ENCODE measurements around the gene SPAG17.

SPAG17 gene

DNA sequence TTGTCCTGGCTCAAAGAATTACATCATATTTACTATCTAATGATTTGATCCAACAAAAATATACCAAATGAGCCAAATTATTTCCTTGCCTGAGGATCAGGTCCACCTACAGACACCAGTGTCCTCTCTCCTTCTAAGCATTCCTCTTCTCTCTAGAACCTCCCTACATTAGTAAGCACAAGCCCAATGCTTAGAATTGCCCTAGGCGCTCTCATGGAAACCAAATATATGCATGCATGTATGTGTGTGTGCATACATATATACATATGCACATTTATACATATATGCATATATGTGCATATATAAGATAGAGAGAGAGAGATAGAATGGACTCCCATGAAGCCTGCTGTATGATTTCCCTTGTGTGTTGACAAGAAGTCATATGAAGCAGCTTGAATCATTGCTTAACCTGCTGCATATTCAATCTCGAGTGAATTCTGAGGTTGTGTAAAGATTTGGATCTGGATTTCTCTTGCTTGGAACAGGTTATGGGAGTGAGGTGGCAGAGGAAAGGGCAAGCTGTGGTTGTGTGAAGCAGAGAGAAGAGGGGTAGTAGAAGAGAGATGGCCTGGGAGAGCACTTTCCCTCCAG lies 66.1 kb downstream of the SPAG17 start:
- DNase-seq (ENCODE audit: low read depth), result no peak

- DNase-seq (ENCODE audit: low read depth), result no peak
These were observed 66.6 kb downstream of the SPAG17 start for GRCh38 chr1:118118469-118118868.

GRCh38 chr1:118117521-118117920 lies 67.5 kb downstream of the SPAG17 start:
- DNase-seq (ENCODE audit: low read depth), result no peak

GRCh38 chr1:118116909-118117308 lies 68.1 kb downstream of the SPAG17 start:
- no peak for DNase-seq (ENCODE audit: low read depth)

- DNase-seq (ENCODE audit: low read depth), result no peak
These were observed 68.6 kb downstream of the SPAG17 start for GRCh38 chr1:118116401-118116800.

- DNase-seq (ENCODE audit: low read depth), result no peak
These were observed 69.3 kb downstream of the SPAG17 start for GRCh38 chr1:118115567-118116295.

GRCh38 chr1:118113261-118113660 lies 71.8 kb downstream of the SPAG17 start:
- DNase-seq (ENCODE audit: low read depth), result no peak

DNA sequence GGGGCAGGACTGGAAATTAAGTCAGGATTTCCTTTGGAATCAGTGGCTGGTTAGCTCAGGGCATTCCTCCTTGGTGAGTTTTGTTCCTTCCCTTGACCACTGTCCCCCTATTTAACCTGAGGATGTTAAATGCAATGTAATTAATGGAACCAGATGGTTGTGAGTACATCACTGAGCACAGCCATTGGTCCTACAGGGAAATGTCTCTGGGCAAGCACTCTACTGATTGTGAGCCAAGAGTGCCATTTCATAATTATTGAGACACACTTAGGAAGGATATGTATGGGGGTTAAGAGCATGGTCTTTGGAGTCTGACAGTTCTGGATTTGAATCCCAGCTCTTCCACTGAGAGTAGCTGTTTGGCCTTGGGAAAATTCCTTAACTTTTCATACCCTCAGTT lies 74.4 kb downstream of the SPAG17 start:
- no peak for DNase-seq (ENCODE audit: low read depth)

DNA sequence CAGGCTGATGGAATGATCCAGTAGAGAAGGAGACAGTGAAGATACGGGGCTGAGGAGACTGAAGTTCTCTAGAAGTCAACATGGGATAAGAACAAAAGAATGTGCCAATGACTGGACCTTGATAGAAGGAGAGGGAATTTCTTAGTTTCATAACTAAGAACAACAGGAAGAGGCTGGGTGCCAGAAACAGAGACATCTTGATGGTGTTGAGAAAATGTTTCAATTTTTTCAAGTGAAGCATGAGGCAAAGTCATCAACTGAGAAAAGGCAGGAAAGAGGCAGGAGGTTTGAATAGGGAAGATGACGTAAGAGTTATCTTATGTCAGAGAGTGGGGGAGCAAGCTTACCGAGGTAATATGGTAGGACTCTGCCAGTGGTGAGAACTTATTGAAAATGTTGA lies 80.1 kb downstream of the SPAG17 start:
- no peak for DNase-seq (ENCODE audit: low read depth)

DNA sequence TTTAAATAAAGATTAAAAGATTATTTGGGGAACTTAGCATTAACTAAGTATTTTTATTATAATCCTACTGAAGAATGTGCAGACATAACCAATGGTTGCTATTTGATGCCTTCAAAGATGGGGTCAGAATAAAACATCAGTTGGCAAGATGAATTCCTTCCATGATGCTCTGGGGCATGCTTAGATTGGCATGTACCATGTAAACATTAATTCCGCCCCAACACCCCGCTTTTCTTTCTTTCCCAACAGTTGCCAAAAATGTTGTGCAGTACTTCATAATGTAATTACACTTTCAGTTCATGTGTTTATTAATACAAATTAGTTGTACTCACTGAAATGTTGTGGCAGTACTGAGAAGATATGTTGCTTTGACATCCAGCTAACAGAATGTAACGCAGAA lies 82.6 kb downstream of the SPAG17 start:
- no peak for DNase-seq (ENCODE audit: low read depth)

DNA sequence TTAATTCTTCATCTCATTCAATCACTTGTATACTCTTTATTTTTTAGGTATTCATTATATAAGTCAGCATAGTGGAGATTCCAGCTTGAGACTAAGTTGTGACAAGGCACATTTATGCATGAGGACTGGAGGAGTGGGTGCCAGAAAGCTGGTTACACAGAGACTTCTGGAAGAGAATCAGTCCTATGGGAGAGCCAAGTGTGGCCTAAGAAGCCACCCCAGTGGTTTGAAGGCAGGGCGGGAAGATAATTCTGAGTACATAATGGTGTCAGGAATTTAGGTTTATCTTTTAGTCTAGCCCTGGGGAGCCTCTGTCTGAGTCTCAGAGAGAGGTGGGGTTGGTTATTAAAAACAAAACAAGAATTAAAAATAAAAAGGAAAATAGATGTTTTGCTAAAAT lies 83.0 kb downstream of the SPAG17 start:
- no peak for DNase-seq (ENCODE audit: low read depth)

DNA sequence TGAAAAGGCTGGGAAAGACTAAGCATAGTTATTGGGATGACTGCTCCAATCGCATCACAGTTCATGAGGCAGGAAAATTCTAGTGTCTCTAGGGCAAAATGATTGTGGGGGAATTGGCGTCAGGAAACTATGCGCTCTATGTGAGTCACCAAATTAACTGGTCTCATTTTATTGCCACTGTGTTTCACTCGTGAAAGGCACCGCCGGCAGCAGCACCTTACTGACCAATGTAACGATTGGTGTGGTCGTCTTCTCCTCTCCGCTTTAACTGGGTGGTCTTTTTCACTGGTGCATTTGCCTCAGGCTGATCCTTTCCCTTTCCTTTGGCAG lies 83.5 kb downstream of the SPAG17 start:
- no peak for DNase-seq (ENCODE audit: low read depth)

- DNase-seq (ENCODE audit: low read depth), result no peak
These were observed 84.1 kb downstream of the SPAG17 start for GRCh38 chr1:118100686-118101514.

DNA sequence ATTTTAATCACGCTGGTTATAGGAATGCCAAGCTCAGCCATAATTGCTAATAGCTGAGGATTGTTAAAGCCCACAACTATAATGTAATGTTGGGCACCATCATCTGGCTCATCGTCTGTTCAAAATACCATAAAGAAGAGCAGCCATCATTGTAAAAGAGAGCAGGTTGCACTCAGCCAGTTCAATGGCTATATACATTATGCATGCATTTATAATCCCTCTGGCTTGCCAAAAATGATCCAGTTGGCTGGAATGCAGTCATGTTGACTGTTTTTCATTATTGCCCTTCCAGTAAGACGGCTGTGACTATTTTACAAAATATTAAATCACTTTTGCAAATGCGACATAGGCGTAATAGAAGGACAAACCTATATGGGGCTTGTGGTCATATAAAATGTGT lies 85.3 kb downstream of the SPAG17 start:
- no peak for DNase-seq (ENCODE audit: low read depth)

DNA sequence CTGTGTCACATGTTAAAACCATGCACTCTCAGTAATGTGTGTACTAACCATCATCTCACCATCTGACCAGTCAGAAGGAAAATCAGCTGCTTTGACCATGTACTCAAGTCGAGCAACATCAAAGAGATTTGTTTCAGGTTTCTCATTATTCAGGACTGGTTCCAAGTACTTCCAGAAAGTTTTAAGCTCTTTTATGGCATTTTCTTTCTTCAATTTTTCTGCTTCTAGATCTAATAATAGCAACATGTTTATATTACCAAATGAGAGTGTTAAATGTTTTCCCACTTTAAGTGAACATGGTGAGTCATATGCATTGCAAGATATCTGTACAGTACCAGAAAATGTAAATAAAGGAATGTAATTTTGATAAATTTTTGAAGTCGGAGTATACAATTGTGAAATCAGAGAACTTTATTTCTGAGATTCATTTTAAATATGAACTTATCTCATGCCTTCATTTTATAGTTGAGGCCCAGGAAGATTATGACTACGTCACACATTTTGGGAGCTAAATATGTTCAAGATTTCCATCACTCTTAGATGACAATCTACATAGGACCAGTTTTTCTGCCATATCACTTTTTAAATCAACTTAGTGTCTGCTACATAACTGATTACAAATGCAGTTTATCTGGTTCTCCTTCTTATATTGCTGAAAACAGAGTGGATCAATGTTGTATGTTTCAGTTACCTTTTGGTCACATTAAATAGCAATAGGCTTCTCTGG lies 87.2 kb downstream of the SPAG17 start:
- DNase-seq (ENCODE audit: low read depth), result no peak

DNA sequence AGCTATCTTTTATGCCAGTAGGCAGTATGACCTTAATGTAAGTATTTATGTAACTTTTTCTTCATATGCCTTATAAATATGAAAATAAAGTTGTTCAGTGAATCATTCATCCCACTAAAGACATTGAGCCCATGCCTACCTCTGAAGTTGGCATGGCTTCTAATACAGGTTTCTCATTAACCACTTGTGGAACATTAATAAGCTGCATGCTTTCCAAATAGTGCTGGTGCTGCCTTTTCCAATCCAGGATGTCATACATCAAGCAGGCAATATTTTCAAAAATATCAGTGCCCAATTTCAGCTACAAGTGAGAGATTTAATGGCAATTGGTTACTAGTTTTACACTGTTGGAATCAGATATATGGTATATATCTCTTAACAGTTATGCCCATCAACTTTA lies 92.0 kb downstream of the SPAG17 start:
- no peak for DNase-seq (ENCODE audit: low read depth)

DNA sequence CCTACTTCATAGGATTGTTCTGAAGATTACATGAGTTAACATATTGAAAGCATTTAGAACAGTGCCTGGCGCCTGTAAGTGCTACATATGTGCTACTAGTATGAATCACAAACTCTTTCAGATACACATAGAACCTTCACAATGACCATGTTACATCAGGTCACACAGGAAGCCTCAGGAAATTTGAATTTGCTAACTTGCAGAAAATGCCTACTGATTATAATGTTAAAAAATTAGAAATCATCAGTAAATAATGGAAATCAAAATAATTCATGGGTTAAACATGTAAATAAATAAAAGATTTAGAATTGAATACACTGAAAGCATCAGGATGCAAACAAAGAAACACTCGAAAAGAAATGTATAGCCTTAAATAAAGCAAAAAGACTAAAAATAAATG lies 94.9 kb downstream of the SPAG17 start:
- no peak for DNase-seq (ENCODE audit: low read depth)

- no peak for DNase-seq (ENCODE audit: low read depth)
These were observed 99.7 kb downstream of the SPAG17 start for GRCh38 chr1:118085365-118085764.

GRCh38 chr1:118084400-118084799 lies 100.6 kb downstream of the SPAG17 start:
- no peak for DNase-seq (ENCODE audit: low read depth)

GRCh38 chr1:118082984-118083383 lies 102.0 kb downstream of the SPAG17 start:
- DNase-seq (ENCODE audit: low read depth), result no peak

- no peak for DNase-seq (ENCODE audit: low read depth)
These were observed 103.6 kb downstream of the SPAG17 start for GRCh38 chr1:118081387-118081786.

- no peak for DNase-seq (ENCODE audit: low read depth)
These were observed 107.5 kb downstream of the SPAG17 start for GRCh38 chr1:118077331-118078045.
